ENCODE results near the gene TCP11L1. TPM values are rescaled to one million over a fixed set of nuclear protein-coding genes. Genes with fewer than 3 reads are reported as not detected.
"Not testable (repeated sequence)": the region's sequence is repeated elsewhere in the genome, so short reads cannot be mapped to it uniquely, and the experiment has no call there.

TCP11L1 gene
- total RNA-seq, 2 donors from 2014 or later: 23.0 to 31.7 TPM

- ATAC-seq (no peak), DNase-seq (ENCODE audit: low spot score) (no peak)
- Mint-ChIP-seq H3K27ac (no peak overlapping the region), H3K4me3 (no peak overlapping the region), H3K9me3 (no peaks in the 10 kb centered on the region), H3K4me1 (ENCODE audit: low read depth in 2 of 2) (peaks cover 4 to 18% of the 10 kb centered on the region in 2 donors), H3K27me3 (peaks cover 17 to 37% of the 10 kb centered on the region in 2 donors), H3K36me3 (no peaks in the 10 kb centered on the region)
These were observed 21.9 kb upstream of the TCP11L1 start for GRCh38 chr11:33017478-33017877.

- Mint-ChIP-seq H3K4me1 (ENCODE audit: low read depth in 2 of 2) (peaks cover 4 to 15% of the 10 kb centered on the region in 2 donors), H3K9me3 (no peaks in the 10 kb centered on the region), H3K27me3 (peaks cover 17 to 37% of the 10 kb centered on the region in 2 donors), H3K4me3 (no peak overlapping the region), H3K27ac (no peak overlapping the region), H3K36me3 (no peaks in the 10 kb centered on the region)
- ATAC-seq (no peak), DNase-seq (ENCODE audit: low spot score) (no peak)
These were observed 21.4 kb upstream of the TCP11L1 start for GRCh38 chr11:33017965-33018364.

GRCh38 chr11:33018840-33019239, 20.5 kb upstream of the TCP11L1 start:
- Mint-ChIP-seq H3K27ac (peak overlapping the region in 1 of 2 donors; percentile 29), H3K36me3 (no peaks in the 10 kb centered on the region), H3K4me3 (no peak overlapping the region), H3K9me3 (no peaks in the 10 kb centered on the region), H3K4me1 (ENCODE audit: low read depth in 2 of 2) (peaks cover 4 to 12% of the 10 kb centered on the region in 2 donors), H3K27me3 (peaks cover 17 to 37% of the 10 kb centered on the region in 2 donors)
- ATAC-seq (no peak), DNase-seq (ENCODE audit: low spot score) (no peak)

GRCh38 chr11:33021501-33021900, 17.9 kb upstream of the TCP11L1 start:
- Mint-ChIP-seq H3K27me3 (peaks cover 20 to 40% of the 10 kb centered on the region in 2 donors), H3K27ac (no peak overlapping the region), H3K4me1 (ENCODE audit: low read depth in 2 of 2) (peaks cover 1 to 6% of the 10 kb centered on the region in 2 donors), H3K36me3 (no peaks in the 10 kb centered on the region), H3K9me3 (no peaks in the 10 kb centered on the region), H3K4me3 (no peak overlapping the region)
- DNase-seq (ENCODE audit: low spot score): no peak
- no peak for ATAC-seq

GRCh38 chr11:33021937-33022336, 17.4 kb upstream of the TCP11L1 start:
- Mint-ChIP-seq H3K27me3 (peaks cover 19 to 38% of the 10 kb centered on the region in 2 donors), H3K27ac (no peak overlapping the region)
- ATAC-seq: no peak

GRCh38 chr11:33025339-33025722, 14.0 kb upstream of the TCP11L1 start:
- no peak for ATAC-seq
- Mint-ChIP-seq H3K27ac (no peak overlapping the region), H3K4me3 (no peak overlapping the region)

More at GRCh38 chr11:33021937-33022336, 17.4 kb upstream of the TCP11L1 start:
- DNase-seq (ENCODE audit: low spot score): no peak
- no peak overlapping the region for H3K4me3 Mint-ChIP-seq
- no peaks in the 10 kb centered on the region for H3K36me3 Mint-ChIP-seq
- no peaks in the 10 kb centered on the region for H3K9me3 Mint-ChIP-seq
- H3K4me1 Mint-ChIP-seq (ENCODE audit: low read depth in 2 of 2): peaks cover 0 to 6% of the 10 kb centered on the region in 2 donors

GRCh38 chr11:33027233-33027632, 12.1 kb upstream of the TCP11L1 start:
- DNase-seq (ENCODE audit: low spot score) (no peak), ATAC-seq (no peak)
- no peak overlapping the region for H3K4me3 Mint-ChIP-seq
- no peak overlapping the region for H3K27ac Mint-ChIP-seq
- H3K4me1 Mint-ChIP-seq (ENCODE audit: low read depth in 2 of 2): no peaks in the 10 kb centered on the region
- H3K36me3 Mint-ChIP-seq: no peaks in the 10 kb centered on the region
- H3K27me3 Mint-ChIP-seq: peaks cover 9 to 22% of the 10 kb centered on the region in 2 donors
- no peaks in the 10 kb centered on the region for H3K9me3 Mint-ChIP-seq

More at GRCh38 chr11:33025339-33025722, 14.0 kb upstream of the TCP11L1 start:
- no peaks in the 10 kb centered on the region for H3K36me3 Mint-ChIP-seq
- no peaks in the 10 kb centered on the region for H3K9me3 Mint-ChIP-seq
- peaks cover 9 to 22% of the 10 kb centered on the region in 2 donors for H3K27me3 Mint-ChIP-seq
- DNase-seq (ENCODE audit: low spot score): no peak
- peaks cover 0 to 3% of the 10 kb centered on the region in 2 donors for H3K4me1 Mint-ChIP-seq (ENCODE audit: low read depth in 2 of 2)

GRCh38 chr11:33027846-33028536, 11.4 kb upstream of the TCP11L1 start:
- H3K4me1 Mint-ChIP-seq (ENCODE audit: low read depth in 2 of 2): no peaks in the 10 kb centered on the region
- ATAC-seq: no peak
- H3K36me3 Mint-ChIP-seq: no peaks in the 10 kb centered on the region
- H3K9me3 Mint-ChIP-seq: no peaks in the 10 kb centered on the region
- H3K4me3 Mint-ChIP-seq: no peak overlapping the region
- H3K27ac Mint-ChIP-seq: no peak overlapping the region
- DNase-seq (ENCODE audit: low spot score): no peak
- peaks cover 13 to 29% of the 10 kb centered on the region in 2 donors for H3K27me3 Mint-ChIP-seq

GRCh38 chr11:33028537-33028914, 10.8 kb upstream of the TCP11L1 start:
- Mint-ChIP-seq H3K27me3 (peaks cover 14 to 30% of the 10 kb centered on the region in 2 donors), H3K4me1 (ENCODE audit: low read depth in 2 of 2) (no peaks in the 10 kb centered on the region), H3K36me3 (no peaks in the 10 kb centered on the region), H3K27ac (no peak overlapping the region), H3K4me3 (no peak overlapping the region), H3K9me3 (no peaks in the 10 kb centered on the region)
- ATAC-seq: no peak
- DNase-seq (ENCODE audit: low spot score): no peak

GRCh38 chr11:33029218-33029617, 10.2 kb upstream of the TCP11L1 start:
- peaks cover 14 to 30% of the 10 kb centered on the region in 2 donors for H3K27me3 Mint-ChIP-seq
- H3K9me3 Mint-ChIP-seq; H3K36me3 Mint-ChIP-seq; DNase-seq (ENCODE audit: low spot score); H3K4me3 Mint-ChIP-seq; H3K27ac Mint-ChIP-seq; ATAC-seq; H3K4me1 Mint-ChIP-seq (ENCODE audit: low read depth in 2 of 2): not testable (repeated sequence)

GRCh38 chr11:33033493-33033892, 5.9 kb upstream of the TCP11L1 start:
- Mint-ChIP-seq H3K27ac (no peak overlapping the region), H3K9me3 (no peaks in the 10 kb centered on the region), H3K4me1 (ENCODE audit: low read depth in 2 of 2) (no peaks in the 10 kb centered on the region), H3K27me3 (peaks cover 11 to 18% of the 10 kb centered on the region in 2 donors), H3K36me3 (peaks cover 6% of the 10 kb centered on the region), H3K4me3 (no peak overlapping the region)
- DNase-seq (ENCODE audit: low spot score): no peak
- no peak for ATAC-seq

- no peak for DNase-seq (ENCODE audit: low spot score)
- no peak overlapping the region for H3K27ac Mint-ChIP-seq
- no peak overlapping the region for H3K4me3 Mint-ChIP-seq
- ATAC-seq: no peak
- H3K27me3 Mint-ChIP-seq: peaks cover 11 to 18% of the 10 kb centered on the region in 2 donors
- peaks cover 6% of the 10 kb centered on the region for H3K36me3 Mint-ChIP-seq
- H3K9me3 Mint-ChIP-seq: no peaks in the 10 kb centered on the region
- peaks cover 4 to 5% of the 10 kb centered on the region in 2 donors for H3K4me1 Mint-ChIP-seq (ENCODE audit: low read depth in 2 of 2)
These were observed 4.4 kb upstream of the TCP11L1 start for GRCh38 chr11:33035011-33035410.

GRCh38 chr11:33040033-33040861, 875 bp downstream of the TCP11L1 start:
- peak; percentile 31 to 52 for ATAC-seq
- H3K27me3 Mint-ChIP-seq: peaks cover 2 to 3% of the 10 kb centered on the region in 2 donors
- H3K4me3 Mint-ChIP-seq: peak overlapping the region; percentile 70
- no peak for DNase-seq (ENCODE audit: low spot score)
- H3K9me3 Mint-ChIP-seq: no peaks in the 10 kb centered on the region
- peak overlapping the region; percentile 74 to 91 for H3K27ac Mint-ChIP-seq
- H3K36me3 Mint-ChIP-seq: no peaks in the 10 kb centered on the region
- peaks cover 16 to 17% of the 10 kb centered on the region in 2 donors for H3K4me1 Mint-ChIP-seq (ENCODE audit: low read depth in 2 of 2)

GRCh38 chr11:33040862-33041453, 1.6 kb downstream of the TCP11L1 start:
- Mint-ChIP-seq H3K36me3 (no peaks in the 10 kb centered on the region), H3K27me3 (no peaks in the 10 kb centered on the region), H3K4me1 (ENCODE audit: low read depth in 2 of 2) (peaks cover 17 to 20% of the 10 kb centered on the region in 2 donors), H3K9me3 (no peaks in the 10 kb centered on the region), H3K4me3 (peak overlapping the region; percentile 70), H3K27ac (peak overlapping the region; percentile 74 to 91)
- ATAC-seq (peak in 1 of 2 donors; percentile 15), DNase-seq (ENCODE audit: low spot score) (no peak)

Measured in natural killer cell treated with Interleukin-12 subunit alpha and Interleukin-12 subunit beta and Interleukin-15 and Interleukin-18, amount 100 ng/mL, for 72 hours (primary cell).